GM12872 (cell line): ENCODE data around the gene IL17RD.

Experiments used
- TF ChIP-seq, protein P1 (sequence below): IDR thresholded peaks from 3 replicates; pipeline ENCODE4 v1.5.1; 2011; ENCODE audit warnings: low read depth, mild to moderate bottlenecking, low read length, moderate library complexity; ENCODE audit not compliant: insufficient read depth

Gene IL17RD

DNA sequence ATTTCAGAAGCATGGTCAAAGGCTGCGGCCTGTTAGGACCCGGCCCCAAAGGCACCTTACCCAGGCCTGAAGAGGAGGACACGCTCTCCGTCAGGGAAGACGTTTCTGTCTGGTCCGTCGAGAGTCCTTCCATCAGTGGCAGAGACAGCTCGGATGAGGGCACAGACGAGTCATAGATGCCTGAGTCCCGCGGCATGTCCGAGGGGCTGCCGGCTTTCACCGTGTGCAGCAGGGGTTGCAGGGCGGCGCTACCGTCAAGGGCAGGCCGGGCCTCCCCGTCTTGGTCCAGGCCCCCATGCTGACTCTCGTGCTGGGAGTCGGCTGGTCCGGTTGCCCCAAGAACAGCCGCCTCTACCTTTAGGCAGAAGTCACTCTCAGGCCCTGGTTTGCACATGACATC, 67.6 kb downstream of the IL17RD start:
- TF ChIP-seq, protein P1, sequence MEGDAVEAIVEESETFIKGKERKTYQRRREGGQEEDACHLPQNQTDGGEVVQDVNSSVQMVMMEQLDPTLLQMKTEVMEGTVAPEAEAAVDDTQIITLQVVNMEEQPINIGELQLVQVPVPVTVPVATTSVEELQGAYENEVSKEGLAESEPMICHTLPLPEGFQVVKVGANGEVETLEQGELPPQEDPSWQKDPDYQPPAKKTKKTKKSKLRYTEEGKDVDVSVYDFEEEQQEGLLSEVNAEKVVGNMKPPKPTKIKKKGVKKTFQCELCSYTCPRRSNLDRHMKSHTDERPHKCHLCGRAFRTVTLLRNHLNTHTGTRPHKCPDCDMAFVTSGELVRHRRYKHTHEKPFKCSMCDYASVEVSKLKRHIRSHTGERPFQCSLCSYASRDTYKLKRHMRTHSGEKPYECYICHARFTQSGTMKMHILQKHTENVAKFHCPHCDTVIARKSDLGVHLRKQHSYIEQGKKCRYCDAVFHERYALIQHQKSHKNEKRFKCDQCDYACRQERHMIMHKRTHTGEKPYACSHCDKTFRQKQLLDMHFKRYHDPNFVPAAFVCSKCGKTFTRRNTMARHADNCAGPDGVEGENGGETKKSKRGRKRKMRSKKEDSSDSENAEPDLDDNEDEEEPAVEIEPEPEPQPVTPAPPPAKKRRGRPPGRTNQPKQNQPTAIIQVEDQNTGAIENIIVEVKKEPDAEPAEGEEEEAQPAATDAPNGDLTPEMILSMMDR, result no peak

DNA sequence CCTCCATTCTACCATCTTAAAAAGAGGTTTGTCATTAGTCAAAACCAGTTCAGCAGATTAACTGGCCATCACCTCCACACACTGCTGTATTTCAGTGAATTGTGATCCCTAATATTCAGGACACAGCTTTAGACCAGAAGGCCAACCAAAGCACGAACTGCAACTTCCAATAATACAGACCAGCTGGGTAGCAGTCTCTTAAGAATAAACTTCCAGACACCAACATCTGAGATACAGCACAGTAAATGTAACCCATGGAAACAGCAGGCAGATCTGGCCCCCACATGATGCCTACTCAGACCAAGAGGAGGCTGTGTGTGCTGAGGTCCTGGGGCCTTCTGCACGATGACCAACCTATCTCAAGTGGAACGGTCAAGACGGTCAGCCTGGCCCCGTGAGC, 69.8 kb downstream of the IL17RD start:
- TF ChIP-seq, protein P1, result no peak

DNA sequence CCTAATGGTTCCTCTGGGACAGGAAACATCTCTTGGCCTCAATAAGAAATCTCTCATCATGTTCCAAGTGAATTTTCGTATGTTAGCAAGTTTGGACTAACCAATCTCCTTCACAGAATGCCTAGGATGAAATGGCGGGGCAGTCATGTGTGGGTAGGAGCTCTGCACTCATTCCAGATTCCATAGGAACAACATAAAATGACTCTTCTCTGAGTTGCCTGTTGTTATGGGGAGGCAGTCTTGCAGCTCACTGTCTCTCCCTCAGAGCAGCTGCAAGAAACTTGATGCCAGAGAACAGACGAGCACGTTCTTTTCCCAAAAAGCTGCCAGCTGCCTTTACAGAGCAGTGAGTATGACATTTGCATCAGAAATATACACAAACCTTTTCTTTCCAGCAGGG, 70.6 kb downstream of the IL17RD start:
- TF ChIP-seq, protein P1, result no peak

DNA sequence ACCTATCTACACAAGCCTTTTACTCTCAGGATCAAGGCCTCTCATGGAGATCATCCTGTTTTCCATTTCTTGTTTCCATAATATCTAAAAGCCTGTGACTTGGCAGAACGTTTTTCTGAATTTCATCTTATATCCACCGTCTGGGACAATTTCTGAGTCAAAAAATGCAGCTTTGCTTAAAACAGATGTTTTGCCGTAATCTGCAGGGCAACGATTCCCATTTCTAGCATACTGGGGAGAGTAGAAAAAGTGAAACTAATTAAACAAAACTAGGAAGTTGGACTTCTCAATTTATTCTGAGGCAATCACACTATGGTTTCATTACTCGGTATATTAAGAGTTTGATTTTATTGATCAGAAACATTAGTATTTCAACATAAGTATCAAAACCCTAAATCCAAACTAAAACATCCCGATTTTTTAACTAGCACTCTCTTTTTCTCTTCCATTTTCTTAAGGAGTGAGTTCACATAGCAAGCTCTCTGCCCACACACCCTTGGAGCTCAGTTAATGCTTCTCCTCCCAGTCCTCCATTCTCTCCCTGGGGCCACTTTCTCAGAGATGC, 71.1 kb downstream of the IL17RD start:
- TF ChIP-seq, protein P1, result no peak

GRCh38 chr3:57093489-57093888, 71.7 kb downstream of the IL17RD start:
- TF ChIP-seq, protein P1, result no peak

DNA sequence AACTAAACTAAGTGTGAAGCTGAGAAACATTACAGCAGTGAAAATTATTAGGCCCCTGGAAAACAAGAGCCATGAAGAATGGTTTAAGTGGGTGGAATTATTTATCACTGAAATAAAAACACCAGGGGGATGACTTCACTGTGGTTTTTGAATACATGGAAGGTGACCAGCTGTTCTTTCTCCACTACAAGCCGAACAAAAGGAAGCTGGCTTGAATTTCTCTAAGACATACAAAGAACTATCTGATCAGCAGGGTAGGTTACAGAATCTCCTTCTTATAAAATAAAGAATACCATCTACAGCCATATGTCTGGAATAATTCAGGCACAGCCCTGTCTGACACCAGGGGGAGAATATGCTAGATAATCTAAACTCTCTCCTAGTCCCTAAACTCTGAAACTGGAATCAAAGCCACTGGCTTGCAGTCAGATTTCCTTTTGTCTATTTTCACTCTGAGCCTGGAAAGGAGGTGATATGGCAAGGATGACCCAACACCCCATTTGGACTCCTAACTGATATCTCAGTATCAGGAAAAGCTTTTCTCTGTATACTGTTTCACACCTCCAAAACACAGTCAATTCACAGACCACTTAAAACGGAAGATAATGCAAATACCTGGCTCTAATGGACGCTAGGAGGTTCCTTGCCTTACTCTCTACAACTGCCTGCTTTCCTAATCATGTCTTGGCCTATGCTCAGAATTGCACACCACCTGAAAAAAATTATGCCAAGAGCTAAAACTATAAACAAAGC, 73.5 kb downstream of the IL17RD start:
- TF ChIP-seq, protein P1, result no peak

DNA sequence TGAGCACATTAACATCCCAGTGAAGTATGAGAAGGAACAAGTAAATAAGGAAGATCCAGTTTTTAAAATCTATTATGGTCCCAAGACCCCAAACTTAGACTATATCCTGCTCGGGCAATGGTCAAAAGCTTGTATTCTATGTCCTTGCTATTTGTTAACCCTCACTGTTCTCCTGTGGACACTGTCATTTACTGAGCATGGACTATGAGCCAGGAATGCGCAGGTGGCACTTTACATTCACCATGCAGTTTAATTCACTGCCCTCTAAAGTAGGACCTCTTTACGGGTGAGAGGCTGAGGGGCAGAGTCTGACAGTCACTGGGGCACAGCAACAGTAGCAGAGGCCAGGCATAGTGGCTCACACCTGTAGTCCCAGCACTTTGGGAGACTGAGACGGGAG, 76.1 kb downstream of the IL17RD start:
- TF ChIP-seq, protein P1, result no peak
